WI38 (cell line): ENCODE results near the gene NTPCR.
"Not testable (repeated sequence)": the region's sequence is repeated elsewhere in the genome, so short reads cannot be mapped to it uniquely, and the experiment has no call there.

Experiments
- H3K4me3 ChIP-seq: 2 replicates; pipeline ENCODE4 v1.5.1; 2011; ENCODE audit warnings: low read depth, mild to moderate bottlenecking, control low read depth, low read length
- TF ChIP-seq, protein P1 (sequence below): IDR thresholded peaks from 2 replicates; pipeline ENCODE4 v1.5.1; 2012; ENCODE audit warnings: low read depth, mild to moderate bottlenecking, control low read depth, low read length

NTPCR gene

DNA sequence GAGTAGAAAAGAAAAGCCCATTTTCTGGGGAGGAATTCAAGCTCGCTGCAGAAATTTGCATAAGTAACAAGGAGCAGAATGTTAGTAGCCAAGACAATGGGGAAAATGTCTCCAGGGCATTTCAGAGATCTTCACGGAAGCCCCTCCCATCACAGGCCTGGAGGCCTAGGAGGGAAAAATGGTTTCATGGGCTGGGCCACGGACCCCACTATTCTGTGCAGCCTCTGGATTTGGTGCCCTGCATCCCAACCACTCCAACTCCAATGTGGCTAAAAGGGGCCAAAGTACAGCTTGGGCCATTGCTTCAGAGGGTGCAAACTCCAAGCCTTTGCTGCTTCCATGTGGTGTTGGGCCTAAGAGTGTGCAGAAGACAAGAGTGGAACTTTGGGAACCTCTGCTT lies 43.1 kb downstream of the NTPCR start:
- no peak overlapping the region for H3K4me3 ChIP-seq
- TF ChIP-seq, protein P1, sequence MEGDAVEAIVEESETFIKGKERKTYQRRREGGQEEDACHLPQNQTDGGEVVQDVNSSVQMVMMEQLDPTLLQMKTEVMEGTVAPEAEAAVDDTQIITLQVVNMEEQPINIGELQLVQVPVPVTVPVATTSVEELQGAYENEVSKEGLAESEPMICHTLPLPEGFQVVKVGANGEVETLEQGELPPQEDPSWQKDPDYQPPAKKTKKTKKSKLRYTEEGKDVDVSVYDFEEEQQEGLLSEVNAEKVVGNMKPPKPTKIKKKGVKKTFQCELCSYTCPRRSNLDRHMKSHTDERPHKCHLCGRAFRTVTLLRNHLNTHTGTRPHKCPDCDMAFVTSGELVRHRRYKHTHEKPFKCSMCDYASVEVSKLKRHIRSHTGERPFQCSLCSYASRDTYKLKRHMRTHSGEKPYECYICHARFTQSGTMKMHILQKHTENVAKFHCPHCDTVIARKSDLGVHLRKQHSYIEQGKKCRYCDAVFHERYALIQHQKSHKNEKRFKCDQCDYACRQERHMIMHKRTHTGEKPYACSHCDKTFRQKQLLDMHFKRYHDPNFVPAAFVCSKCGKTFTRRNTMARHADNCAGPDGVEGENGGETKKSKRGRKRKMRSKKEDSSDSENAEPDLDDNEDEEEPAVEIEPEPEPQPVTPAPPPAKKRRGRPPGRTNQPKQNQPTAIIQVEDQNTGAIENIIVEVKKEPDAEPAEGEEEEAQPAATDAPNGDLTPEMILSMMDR = no peak

DNA sequence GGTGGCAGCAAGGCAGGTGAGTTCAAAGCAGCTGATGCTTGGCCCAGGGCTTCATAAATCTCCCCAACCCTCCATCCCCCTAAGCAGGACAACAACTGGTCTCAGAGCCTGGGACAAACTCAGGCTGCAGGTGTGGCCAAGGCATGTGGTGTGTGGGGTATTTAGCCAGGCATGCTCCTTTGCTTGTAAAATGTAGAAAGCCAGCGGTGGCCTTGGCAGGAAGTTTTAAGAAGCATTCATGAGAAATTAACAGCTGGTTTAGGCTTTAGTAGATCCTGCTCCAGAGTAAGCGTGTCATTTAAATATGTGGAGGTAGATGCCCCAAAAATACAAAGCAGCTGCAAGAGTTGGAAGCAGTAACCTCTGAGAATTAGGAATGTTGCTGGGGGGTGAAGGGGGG lies 44.8 kb downstream of the NTPCR start:
- H3K4me3 ChIP-seq = no peak overlapping the region
- TF ChIP-seq, protein P1 = no peak

DNA sequence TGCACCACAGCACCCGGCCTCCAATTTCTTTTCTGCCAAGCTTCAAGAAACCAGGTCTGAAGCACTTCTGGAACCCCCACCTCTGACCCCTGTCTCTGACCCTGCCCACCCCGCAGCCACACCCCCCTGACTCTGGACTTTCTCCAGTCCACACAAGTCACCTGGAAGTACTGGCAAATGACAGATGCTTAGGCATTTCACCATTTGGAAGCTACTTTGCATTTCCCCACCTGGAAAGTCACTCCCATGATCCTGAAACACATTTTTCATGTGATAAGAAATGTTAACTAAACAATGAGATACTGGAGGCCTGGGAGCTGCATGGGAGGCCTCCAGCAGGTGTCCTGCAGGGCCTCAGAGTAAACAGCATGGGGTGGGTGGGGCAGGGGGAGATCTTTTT lies 45.7 kb downstream of the NTPCR start:
- TF ChIP-seq, protein P1 = no peak
- no peak overlapping the region for H3K4me3 ChIP-seq

DNA sequence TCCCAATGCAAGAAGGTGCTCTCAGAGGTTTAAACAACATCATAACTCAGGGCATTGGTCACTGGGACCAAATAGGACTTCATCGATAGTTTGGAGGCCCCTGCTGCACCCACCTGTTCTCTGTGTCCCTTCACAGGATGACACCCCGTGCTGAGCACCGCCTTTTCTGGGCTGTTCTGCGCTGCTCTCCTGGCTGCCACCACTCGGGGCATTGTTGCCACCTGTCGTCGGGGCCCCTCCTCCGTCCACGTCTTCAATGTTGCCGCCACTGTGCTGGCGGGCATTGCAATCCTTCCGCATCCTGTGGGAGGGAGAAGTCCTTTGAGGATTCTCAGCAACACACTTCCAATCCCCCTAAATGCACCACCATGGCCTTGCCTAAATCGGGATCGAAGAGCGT lies 47.7 kb downstream of the NTPCR start:
- TF ChIP-seq, protein P1 = no peak
- H3K4me3 ChIP-seq = no peak overlapping the region

DNA sequence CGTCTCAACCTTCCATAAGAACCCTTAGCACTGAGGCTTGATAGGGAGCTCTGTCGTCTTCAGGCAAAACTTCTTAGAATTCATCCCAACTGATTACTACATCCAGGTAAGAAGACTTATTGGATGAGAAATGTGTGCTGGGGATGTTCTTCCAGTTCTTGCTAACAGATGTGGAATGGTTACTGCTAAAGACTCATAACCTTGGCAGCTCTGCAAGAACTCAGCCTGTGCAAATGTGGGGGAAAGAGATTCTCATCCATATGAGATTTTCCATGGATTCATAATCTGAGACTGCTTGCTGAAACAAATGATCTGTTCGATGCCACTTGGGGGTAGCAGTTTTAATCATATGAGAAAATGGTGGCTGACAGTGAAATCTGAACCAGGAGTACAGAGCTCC lies 48.2 kb downstream of the NTPCR start:
- H3K4me3 ChIP-seq = no peak overlapping the region
- TF ChIP-seq, protein P1 = no peak

DNA sequence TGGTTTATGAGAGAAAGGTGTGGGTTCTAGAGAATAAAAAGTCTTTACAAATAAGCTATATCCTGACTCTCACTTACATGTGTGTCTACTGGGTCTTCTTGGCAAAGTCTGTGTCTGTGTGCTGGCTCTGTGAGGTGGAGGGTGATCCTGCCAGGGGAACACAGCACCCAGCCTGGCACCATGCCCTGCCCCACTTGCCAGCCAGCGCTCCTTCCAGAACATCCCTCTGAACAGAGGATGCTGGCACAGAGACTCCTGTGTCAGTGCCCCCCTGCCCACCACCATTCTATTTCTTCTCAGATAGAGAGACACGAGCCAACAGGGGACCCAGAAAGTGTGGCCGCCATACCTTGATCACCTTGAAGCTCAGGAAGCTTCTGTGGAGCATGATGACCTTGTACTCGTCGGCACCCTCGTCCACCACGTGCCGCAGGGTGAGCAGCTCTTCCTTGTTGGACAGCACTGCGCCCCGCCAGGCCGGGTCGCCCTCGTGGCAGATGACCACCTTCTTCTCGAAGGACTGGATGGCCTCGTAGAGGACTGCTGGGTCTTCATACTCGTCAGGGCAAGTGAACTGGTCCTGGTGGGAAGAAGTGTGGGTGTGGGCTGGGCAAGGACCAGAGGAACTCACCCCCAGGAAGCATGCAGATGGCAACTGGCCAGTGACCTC lies 49.7 kb downstream of the NTPCR start:
- TF ChIP-seq, protein P1 = no peak
- no peak overlapping the region for H3K4me3 ChIP-seq

DNA sequence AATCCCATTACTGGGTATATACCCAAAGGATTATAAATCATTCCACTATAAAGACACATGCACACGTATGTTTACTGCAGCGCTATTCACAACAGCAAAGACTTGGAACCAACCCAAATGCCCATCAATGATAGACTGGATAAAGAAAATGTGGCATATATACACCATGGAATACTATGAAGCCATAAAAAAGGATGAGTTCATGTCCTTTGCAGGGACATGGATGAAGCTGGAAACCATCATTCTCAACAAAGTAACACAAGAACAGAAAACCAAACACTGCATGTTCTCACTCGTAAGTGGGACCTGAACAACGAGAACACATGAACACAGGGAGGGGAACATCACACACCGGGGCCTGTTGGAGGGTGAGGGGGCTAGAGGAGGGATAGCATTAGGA lies 53.2 kb downstream of the NTPCR start:
- H3K4me3 ChIP-seq = not testable (repeated sequence)

DNA sequence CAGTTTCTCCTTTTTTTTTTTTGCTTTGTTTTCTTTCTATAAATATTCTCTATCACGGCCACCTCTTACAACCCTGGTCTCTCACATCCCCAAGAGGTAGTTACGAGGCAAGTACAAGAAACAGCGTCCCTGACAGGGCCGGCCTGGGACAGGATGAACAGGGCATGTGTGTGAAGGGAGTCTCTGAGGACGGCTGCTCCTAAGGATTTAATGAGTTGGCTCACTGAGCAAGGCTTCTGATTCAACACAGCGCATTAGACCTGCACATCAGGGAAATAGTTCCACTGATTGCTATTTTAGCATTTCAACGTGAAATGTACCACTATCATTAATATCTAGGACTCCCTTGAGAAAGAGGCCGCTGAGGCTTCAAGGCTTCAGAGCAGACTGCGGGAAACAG lies 54.0 kb downstream of the NTPCR start:
- TF ChIP-seq, protein P1 = no peak

More for the DNA sequence above, 54.0 kb downstream of the NTPCR start:
- no peak overlapping the region for H3K4me3 ChIP-seq
